ENCODE measurements around the gene NELL1. TPM values are rescaled to one million over a fixed set of nuclear protein-coding genes. Genes with fewer than 3 reads are reported as not detected.

The NELL1 gene
- total RNA-seq, 1 experiment from 2014 or later = not detected

DNA sequence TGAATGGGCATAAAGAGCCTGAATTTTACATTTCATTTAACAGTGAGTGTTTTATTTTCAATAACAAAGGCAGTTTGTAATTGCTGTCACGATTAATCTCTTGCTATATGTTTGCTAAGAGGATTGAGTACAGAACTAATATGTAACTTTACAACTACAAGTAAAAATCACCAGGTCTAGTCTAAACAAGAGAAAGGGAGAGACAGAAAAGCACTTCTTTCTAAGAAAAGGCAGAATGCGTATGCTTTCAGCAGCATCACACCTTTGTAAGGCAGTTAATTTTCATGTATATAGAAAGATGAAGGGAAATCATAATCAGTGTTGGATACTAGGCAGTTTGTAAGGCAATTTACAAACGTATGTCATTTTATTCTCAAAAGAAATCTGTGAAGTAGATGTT is 169.8 kb downstream of the NELL1 start:
- ChIA-PET POLR2A (no interaction called here), CTCF (no interaction called here)
- Histone ChIP-seq H3K27me3 (ENCODE audit: control insufficient read depth, insufficient read depth, low read length) (no peaks in the 10 kb centered on the region), H3K27ac (ENCODE audit: low read length) (no peak overlapping the region), H3K36me3 (ENCODE audit: control insufficient read depth, insufficient read depth, low read length) (no peaks in the 10 kb centered on the region), H3K4me1 (ENCODE audit: control insufficient read depth, insufficient read depth, low read length) (no peaks in the 10 kb centered on the region), H3K9me3 (ENCODE audit: control insufficient read depth, insufficient read depth, low read depth, low read length) (no peaks in the 10 kb centered on the region), H3K4me3 (ENCODE audit: low read depth in 2 of 2, low read length in 2 of 2) (no peak overlapping the region)
- no peak for ATAC-seq
- BruUV-seq (replicated peaks) = no TSS peak
- in situ Hi-C loops (cut with HindIII; ENCODE audit: low pct_unique_long_range_greater_than_20kb, low sequenced_read_pairs) = no loop called here
- intact Hi-C loops (cut with micrococcal nuclease; ENCODE audit: unreplicated experiment) = no loop called here
- TF ChIP-seq, protein P1, sequence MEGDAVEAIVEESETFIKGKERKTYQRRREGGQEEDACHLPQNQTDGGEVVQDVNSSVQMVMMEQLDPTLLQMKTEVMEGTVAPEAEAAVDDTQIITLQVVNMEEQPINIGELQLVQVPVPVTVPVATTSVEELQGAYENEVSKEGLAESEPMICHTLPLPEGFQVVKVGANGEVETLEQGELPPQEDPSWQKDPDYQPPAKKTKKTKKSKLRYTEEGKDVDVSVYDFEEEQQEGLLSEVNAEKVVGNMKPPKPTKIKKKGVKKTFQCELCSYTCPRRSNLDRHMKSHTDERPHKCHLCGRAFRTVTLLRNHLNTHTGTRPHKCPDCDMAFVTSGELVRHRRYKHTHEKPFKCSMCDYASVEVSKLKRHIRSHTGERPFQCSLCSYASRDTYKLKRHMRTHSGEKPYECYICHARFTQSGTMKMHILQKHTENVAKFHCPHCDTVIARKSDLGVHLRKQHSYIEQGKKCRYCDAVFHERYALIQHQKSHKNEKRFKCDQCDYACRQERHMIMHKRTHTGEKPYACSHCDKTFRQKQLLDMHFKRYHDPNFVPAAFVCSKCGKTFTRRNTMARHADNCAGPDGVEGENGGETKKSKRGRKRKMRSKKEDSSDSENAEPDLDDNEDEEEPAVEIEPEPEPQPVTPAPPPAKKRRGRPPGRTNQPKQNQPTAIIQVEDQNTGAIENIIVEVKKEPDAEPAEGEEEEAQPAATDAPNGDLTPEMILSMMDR (IDR thresholded peaks at IDR 0.05) = no peak
- TF ChIP-seq, protein P2, sequence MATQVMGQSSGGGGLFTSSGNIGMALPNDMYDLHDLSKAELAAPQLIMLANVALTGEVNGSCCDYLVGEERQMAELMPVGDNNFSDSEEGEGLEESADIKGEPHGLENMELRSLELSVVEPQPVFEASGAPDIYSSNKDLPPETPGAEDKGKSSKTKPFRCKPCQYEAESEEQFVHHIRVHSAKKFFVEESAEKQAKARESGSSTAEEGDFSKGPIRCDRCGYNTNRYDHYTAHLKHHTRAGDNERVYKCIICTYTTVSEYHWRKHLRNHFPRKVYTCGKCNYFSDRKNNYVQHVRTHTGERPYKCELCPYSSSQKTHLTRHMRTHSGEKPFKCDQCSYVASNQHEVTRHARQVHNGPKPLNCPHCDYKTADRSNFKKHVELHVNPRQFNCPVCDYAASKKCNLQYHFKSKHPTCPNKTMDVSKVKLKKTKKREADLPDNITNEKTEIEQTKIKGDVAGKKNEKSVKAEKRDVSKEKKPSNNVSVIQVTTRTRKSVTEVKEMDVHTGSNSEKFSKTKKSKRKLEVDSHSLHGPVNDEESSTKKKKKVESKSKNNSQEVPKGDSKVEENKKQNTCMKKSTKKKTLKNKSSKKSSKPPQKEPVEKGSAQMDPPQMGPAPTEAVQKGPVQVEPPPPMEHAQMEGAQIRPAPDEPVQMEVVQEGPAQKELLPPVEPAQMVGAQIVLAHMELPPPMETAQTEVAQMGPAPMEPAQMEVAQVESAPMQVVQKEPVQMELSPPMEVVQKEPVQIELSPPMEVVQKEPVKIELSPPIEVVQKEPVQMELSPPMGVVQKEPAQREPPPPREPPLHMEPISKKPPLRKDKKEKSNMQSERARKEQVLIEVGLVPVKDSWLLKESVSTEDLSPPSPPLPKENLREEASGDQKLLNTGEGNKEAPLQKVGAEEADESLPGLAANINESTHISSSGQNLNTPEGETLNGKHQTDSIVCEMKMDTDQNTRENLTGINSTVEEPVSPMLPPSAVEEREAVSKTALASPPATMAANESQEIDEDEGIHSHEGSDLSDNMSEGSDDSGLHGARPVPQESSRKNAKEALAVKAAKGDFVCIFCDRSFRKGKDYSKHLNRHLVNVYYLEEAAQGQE (IDR thresholded peaks at IDR 0.05; ENCODE audit: insufficient read depth in 1 of 2, low read depth in 2 of 2, low read length in 1 of 2) = no peak
- TF ChIP-seq TCF7L2 (IDR thresholded peaks at IDR 0.05; ENCODE audit: low read depth, low read length) (no peak), POLR2AphosphoS5 (IDR thresholded peaks at IDR 0.05; ENCODE audit: low read depth, low read length) (no peak), SIN3A (IDR thresholded peaks at IDR 0.05; ENCODE audit: borderline replicate concordance, insufficient read depth, low read depth, low read length) (no peak)
- no peak for DNase-seq (ENCODE audit: low read depth, low spot score)

DNA sequence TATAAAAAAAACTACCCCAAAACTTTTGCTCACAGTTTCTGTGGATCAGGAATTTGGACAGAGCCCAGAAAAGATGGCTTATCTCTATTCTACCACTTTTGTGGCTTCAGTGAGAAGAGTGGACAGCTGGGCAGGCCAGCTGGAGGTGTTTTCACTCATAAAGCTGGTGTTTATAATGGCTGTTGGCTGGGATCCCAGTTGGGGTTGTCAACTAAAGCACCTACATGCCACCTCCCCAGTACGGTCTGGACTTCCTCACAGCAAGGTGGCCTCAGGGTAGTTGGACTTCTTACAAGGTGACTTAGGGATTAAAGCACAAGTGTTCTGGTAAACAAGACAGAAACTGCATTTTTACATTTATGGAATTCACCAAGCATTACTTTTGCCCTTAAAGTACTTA is 171.0 kb downstream of the NELL1 start:
- CTCF ChIA-PET = no interaction called here
- Histone ChIP-seq H3K9me3 (ENCODE audit: control insufficient read depth, insufficient read depth, low read depth, low read length) (no peaks in the 10 kb centered on the region), H3K27ac (ENCODE audit: low read length) (no peak overlapping the region), H3K27me3 (ENCODE audit: control insufficient read depth, insufficient read depth, low read length) (no peaks in the 10 kb centered on the region), H3K4me3 (ENCODE audit: low read depth in 2 of 2, low read length in 2 of 2) (no peak overlapping the region), H3K36me3 (ENCODE audit: control insufficient read depth, insufficient read depth, low read length) (no peaks in the 10 kb centered on the region), H3K4me1 (ENCODE audit: control insufficient read depth, insufficient read depth, low read length) (no peaks in the 10 kb centered on the region)
- TF ChIP-seq SIN3A (IDR thresholded peaks at IDR 0.05; ENCODE audit: borderline replicate concordance, insufficient read depth, low read depth, low read length) = no peak
- TF ChIP-seq, protein P2 (IDR thresholded peaks at IDR 0.05; ENCODE audit: insufficient read depth in 1 of 2, low read depth in 2 of 2, low read length in 1 of 2) = no peak
- no peak for TF ChIP-seq TCF7L2 (IDR thresholded peaks at IDR 0.05; ENCODE audit: low read depth, low read length)
- TF ChIP-seq POLR2AphosphoS5 (IDR thresholded peaks at IDR 0.05; ENCODE audit: low read depth, low read length) = no peak
- TF ChIP-seq, protein P1 (IDR thresholded peaks at IDR 0.05) = no peak
- intact Hi-C loops (cut with micrococcal nuclease; ENCODE audit: unreplicated experiment) = no loop called here
- no TSS peak for BruUV-seq (replicated peaks)
- DNase-seq (ENCODE audit: low read depth, low spot score) = no peak
- POLR2A ChIA-PET = no interaction called here
- in situ Hi-C loops (cut with HindIII; ENCODE audit: low pct_unique_long_range_greater_than_20kb, low sequenced_read_pairs) = no loop called here
- ATAC-seq = no peak
